ENCODE results near the gene HNRNPL.
"Not testable (repeated sequence)": the region's sequence is repeated elsewhere in the genome, so short reads cannot be mapped to it uniquely, and the experiment has no call there.

Gene HNRNPL

GRCh38 chr19:38805180-38805579 is 44.6 kb downstream of the HNRNPL start:
- no peak for DNase-seq (ENCODE audit: low read depth in 2 of 2, low spot score in 1 of 2)

GRCh38 chr19:38803543-38803942 is 46.2 kb downstream of the HNRNPL start:
- no peak for DNase-seq (ENCODE audit: low read depth in 2 of 2, low spot score in 1 of 2)

DNA sequence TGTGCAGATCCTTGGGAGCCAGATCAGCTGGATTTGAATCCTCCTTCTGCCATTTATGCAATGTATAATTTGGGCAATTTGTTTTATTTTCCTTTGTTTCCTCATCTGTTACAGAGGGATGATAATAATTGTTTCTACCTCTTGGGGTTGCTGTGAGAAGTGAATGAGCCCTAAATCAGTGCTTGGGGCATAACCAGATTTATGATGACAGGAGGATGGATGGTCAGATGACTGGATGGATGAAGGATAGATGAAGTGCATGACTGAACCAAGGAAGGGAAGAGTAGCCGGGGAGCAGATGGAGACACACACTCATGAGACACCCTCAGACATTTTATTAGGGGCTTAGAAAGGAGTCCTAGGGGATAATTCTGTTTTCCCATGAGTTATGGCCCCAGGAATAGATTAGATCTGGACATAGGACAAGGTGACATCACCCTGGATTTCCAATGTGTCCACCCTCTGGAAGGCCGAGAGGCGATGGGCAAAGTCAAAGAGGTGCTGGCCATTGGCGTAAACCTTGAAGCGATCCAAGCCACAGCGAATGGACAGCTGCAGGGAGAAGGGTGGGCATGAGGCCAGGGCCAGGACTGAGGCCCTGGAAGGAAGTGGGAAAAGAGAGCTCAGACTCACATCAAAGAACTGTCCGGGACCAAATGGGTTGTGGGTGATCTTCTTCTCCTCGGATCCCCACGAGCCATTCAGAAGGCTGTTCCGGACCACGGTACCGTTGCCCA is 48.3 kb downstream of the HNRNPL start:
- DNase-seq (ENCODE audit: low read depth in 2 of 2, low spot score in 1 of 2) = no peak

DNA sequence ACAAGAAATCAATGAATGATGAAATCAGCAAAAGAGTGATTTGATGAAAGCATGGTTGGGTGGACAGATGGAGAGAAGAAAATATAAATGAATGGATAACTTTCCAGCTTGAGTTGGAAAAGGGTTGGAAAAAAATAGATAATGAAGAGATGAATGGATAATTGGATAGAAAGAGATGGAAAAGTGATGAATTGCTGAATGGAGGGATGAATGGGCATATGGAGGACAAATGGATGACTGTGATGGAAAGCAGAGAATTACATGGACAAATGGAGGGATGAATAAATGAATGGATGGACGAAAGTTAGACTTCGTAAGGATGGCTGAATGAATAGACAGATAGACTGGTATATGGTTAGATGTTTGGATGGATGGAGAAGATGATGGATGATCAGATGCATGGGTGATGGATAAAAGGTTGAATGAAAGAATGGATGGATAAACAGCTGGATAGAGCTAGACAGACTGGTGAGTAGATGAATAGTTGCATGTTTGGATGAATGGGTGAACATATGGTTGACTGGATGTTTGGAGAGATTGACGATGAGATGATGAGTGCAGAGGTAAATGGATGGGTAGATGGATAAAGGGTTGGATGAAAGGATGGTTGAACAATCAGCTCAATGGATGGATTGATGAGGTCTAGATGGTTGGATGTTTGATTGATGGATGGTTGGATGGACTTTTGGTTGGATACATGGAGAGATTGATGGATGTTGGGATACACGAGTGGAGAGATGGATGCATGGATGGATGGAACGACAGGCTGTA is 49.0 kb downstream of the HNRNPL start:
- no peak for DNase-seq (ENCODE audit: low read depth in 2 of 2, low spot score in 1 of 2)

- no peak for DNase-seq (ENCODE audit: low read depth in 2 of 2, low spot score in 1 of 2)
Observed at GRCh38 chr19:38799104-38799503, 50.7 kb downstream of the HNRNPL start.

DNA sequence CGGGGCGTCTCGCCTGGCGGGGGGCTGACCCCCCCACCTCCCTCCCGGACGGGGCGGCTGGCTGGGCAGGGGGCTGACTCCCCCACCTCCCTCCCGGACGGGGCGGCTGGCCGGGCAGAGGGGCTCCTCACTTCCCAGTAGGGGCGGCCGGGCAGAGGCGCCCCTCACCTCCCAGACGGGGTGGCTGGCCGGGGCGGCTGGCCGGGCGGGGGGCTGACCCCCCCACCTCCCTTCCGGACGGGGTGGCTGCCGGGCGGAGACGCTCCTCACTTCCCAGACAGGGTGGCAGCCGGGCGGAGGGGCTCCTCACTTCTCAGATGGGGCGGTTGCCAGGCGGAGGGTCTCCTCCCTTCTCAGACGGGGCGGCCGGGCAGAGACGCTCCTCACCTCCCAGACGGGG is 52.0 kb downstream of the HNRNPL start:
- not testable (repeated sequence) for DNase-seq (ENCODE audit: low read depth in 2 of 2, low spot score in 1 of 2)

DNA sequence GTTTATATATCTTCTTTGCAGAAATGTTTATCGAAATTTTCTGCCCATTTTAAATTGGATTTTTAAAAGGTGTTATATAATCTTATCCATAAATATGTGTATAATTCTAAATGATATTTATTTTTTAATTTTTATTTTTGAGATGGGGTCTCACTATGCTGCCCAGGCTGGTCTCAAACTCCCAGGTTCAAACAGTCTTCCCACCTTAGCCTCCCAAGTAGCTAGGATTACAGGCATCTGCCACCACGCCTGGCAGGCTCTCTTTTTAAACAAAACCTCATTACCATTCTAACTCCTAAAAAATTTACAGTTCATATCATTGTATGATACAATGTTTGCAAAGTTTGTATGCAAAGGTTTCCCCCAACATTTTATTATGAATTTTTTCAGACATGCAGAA is 53.6 kb downstream of the HNRNPL start:
- no peak for DNase-seq (ENCODE audit: low read depth in 2 of 2, low spot score in 1 of 2)

DNA sequence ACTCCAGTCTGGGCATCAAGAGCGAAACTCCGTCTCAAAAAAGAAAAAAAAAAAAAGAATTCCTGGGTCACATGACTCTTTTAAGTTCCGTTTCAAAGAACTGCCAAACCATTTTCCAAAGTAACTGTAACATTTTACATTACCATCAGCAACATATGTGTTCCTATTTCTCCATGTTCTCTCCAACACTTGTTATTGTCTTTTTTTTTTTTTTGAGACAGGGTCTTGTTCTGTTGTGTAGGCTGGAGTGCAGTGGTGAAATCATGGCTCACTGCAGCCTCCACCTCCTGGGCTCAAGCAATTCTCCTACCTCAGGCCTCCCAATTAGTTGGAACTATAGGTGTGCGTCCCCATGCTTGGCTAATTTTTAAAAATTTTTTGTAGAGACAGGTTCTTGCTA is 54.2 kb downstream of the HNRNPL start:
- no peak for DNase-seq (ENCODE audit: low read depth in 2 of 2, low spot score in 1 of 2)

DNA sequence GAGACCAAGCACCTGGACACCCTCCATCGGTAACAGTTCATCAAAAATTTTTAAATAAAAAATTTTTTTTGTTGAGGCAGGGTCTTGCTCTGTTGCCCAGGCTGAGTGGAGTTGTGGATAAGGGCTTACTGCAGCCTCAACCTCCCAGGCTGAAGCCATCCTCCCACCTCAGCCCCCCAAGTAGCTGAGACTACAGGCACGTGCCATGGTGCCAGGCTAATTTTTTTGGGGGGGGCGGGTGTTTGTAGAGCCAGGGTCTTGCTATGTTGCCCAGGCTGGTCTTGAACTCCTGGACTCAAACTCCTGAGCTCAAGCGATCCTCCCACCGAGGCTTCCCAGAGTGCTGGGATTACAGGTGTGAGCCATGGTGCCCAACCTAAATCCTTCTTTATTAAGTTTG is 56.1 kb downstream of the HNRNPL start:
- DNase-seq (ENCODE audit: low read depth in 2 of 2, low spot score in 1 of 2) = no peak

GRCh38 chr19:38793177-38793576 is 56.6 kb downstream of the HNRNPL start:
- DNase-seq (ENCODE audit: low read depth in 2 of 2, low spot score in 1 of 2) = no peak

GRCh38 chr19:38792250-38793111 is 57.3 kb downstream of the HNRNPL start:
- DNase-seq (ENCODE audit: low read depth in 2 of 2, low spot score in 1 of 2) = no peak

DNA sequence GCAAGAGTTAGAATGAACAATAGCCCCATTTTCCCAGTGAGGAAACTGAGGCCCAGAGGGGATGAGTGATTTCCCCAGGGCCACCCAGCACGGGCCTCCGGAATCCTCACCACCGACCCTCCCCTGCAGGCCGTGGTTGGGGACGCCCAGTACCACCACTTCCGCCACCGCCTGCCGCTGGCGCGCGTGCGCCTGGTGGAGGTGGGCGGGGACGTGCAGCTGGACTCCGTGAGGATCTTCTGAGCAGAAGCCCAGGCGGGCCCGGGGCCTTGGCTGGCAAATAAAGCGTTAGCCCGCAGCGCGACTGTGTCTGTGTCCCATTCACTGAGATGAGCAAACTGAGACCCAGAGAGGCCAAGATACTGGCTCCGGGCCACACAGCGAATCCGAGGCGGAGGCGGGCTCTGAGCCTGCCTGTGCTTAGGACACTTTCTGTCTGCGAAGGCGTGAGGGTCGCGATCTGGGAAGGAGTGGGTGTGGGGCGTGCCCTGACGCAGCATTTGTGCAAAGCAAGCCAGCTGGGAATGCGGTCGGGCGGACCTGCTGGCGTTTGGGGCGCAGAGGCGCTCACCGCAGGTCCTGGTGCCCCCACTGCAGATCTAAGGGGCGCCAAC is 58.2 kb downstream of the HNRNPL start:
- DNase-seq (ENCODE audit: low read depth in 2 of 2, low spot score in 1 of 2) = not testable (repeated sequence)

DNA sequence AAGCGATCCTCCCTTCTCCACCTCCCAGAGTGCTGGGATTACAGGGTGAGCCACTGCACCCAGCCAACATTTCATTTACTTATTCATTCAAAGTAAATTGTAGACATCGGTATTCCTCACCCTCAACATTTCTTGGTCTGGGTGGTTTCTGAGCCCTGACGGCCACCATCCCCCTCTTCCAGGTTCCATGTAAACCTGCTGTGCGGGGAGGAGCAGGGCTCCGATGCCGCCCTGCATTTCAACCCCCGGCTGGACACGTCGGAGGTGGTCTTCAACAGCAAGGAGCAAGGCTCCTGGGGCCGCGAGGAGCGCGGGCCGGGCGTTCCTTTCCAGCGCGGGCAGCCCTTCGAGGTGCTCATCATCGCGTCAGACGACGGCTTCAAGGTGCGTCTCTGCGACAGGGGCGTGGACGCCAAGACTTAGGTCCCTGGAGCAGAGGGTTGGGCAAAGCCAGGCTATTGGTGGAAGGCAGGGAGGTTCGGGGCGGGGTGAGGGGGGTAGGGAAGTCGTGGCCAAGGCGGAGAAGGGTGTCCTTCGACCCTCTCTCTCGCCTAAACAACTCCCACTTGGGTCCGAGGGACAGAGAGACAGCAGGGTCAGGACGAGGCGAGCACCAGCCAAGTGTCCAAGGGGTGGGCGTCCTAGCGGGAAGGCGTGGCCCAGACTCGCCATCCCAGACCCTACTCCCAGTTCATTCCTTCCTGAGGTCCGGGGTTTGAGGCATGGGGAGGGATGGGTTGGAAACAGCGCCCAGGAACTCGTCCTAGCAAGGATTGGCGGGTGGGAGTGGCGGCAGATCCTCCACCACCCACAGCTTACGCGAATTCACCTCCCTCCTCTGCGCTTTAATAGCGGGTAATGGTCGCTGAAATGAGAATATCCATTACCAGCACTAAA is 59.0 kb downstream of the HNRNPL start:
- not testable (repeated sequence) for DNase-seq (ENCODE audit: low read depth in 2 of 2, low spot score in 1 of 2)

- no peak for DNase-seq (ENCODE audit: low read depth in 2 of 2, low spot score in 1 of 2)
Observed at GRCh38 chr19:38788478-38789243, 61.1 kb downstream of the HNRNPL start, which contains the start of gene LGALS7B. LGALS7B (plus strand) TSS chr19:38789200; CDS start chr19:38789227, 27 bp downstream.

DNA sequence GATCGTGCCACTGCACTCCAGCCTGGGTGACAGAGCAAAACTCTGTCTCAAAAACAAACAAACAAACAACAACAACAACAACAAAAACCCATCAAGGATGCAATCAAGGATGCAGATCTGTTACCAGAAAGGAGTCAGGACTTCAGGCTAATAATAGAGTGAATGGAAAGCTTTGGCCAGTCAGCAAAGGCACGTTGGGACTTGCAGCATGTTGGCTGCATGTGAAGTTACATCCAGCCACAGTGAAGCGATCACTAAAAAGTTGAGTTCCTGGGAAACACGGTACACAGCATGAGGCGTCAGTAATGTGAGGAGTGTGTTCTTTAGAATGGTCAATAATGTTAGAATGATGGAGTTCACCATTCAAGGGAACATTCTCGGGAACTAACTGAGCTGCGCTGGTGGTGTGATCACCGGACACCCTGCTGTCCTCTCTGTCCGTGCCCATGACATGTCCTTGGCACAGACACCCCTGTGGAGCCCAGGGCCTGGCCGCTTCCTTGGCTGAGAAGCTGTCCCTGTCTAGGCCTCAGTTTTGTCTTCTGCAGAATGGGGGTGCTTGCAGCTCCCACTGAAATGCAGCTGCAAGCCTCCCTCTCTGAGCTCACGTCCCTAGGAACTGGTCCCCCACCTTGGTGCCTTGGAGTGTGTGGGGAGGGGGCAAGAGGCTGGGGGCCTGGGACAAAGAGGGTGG is 63.1 kb downstream of the HNRNPL start:
- DNase-seq (ENCODE audit: low read depth in 2 of 2, low spot score in 1 of 2) = no peak

All from stimulated activated CD8-positive, alpha-beta memory T cell treated with anti-CD3 and anti-CD28 coated beads, Interleukin-4, amount 100 ng/mL, for 1 hour (primary cell).